Left ventricle myocardium inferior (tissue), 1 donor: ENCODE measurements around the gene TSKU. TPM values are rescaled to one million over a fixed set of nuclear protein-coding genes. Genes with fewer than 3 reads are reported as not detected.

Experiments used
- DNase-seq: peaks from one replicate; pipeline ENCODE4 v3.0.0-alpha.2; 2020
- H3K27ac ChIP-seq: fragments of 200-600 bp; replicated peaks from 2 replicates; pipeline ENCODE4 v1.8.0; 2021
- H3K27me3 ChIP-seq: fragments of 200-600 bp; 2 replicates; pipeline ENCODE4 v1.8.0; 2021; ENCODE audit warnings: low read depth
- H3K36me3 ChIP-seq: fragments of 200-600 bp; 2 replicates; pipeline ENCODE4 v1.8.0; 2021
- H3K4me1 ChIP-seq: fragments of 200-600 bp; 2 replicates; pipeline ENCODE4 v1.8.0; 2021
- H3K4me3 ChIP-seq: fragments of 200-600 bp; 2 replicates; pipeline ENCODE4 v1.8.0; 2021; ENCODE audit warnings: mild to moderate bottlenecking, moderate library complexity
- H3K9me3 ChIP-seq: fragments of 200-600 bp; replicated peaks from 2 replicates; pipeline ENCODE4 v1.8.0; 2021
- intact Hi-C: fragments of 100-400 bp; cut with micrococcal nuclease; formaldehyde crosslinking; loops from one replicate; pipeline ENCODE4 v1.11.0; 2022
- total RNA-seq: library from RNA; stranded (reverse); fragmentation: NEBNext Ultra II Directional; extraction: Animal tissue kit (Norgen Biotek cat#: 25700); gene quantifications from one replicate; pipeline ENCODE4 v1.2.1, GENCODE V29; 2021
- TF ChIP-seq, protein P1 (sequence below): fragments of 200-600 bp; IDR thresholded peaks from 2 replicates; pipeline ENCODE4 v1.8.0; 2021; ENCODE audit warnings: antibody characterized with exemption, mild to moderate bottlenecking, borderline replicate concordance
- donor health status: DM: no; HTN: yes; CAD: no; lungs with severe emphysema.

The TSKU gene
- total RNA-seq, 1 donor from 2014 or later, result 12.1 TPM

DNA sequence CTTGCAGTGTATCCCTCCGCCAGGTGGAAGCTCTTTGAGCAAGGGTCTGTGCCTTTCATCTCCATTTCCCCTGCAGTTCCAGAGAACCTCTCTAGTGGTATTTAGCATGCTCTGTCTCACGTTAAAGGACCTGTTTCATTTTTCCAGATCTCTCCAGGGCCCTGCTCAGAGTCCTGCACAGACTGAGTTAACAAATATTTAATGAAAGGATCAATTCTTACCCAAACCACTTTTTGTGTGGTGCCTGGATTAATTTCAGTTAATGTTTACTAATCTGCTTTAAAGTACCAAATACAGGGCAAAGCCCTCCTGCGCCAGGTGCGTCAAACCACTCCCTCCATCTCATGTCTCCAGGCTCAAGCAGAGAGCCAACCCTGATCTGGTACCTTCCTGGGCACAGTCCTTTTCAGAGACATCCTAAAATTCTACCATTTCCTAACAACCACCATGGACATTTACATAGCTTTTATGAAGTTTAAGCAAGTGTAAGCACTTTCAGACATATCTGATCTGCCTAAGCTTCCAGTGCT is 58.8 kb downstream of the TSKU start:
- Histone ChIP-seq H3K36me3 (no peaks in the 10 kb centered on the region), H3K27ac (no peak overlapping the region), H3K4me1 (peaks cover 24% of the 10 kb centered on the region), H3K27me3 (no peaks in the 10 kb centered on the region), H3K4me3 (no peak overlapping the region), H3K9me3 (no peaks in the 10 kb centered on the region)
- DNase-seq, result no peak
- TF ChIP-seq, protein P1, sequence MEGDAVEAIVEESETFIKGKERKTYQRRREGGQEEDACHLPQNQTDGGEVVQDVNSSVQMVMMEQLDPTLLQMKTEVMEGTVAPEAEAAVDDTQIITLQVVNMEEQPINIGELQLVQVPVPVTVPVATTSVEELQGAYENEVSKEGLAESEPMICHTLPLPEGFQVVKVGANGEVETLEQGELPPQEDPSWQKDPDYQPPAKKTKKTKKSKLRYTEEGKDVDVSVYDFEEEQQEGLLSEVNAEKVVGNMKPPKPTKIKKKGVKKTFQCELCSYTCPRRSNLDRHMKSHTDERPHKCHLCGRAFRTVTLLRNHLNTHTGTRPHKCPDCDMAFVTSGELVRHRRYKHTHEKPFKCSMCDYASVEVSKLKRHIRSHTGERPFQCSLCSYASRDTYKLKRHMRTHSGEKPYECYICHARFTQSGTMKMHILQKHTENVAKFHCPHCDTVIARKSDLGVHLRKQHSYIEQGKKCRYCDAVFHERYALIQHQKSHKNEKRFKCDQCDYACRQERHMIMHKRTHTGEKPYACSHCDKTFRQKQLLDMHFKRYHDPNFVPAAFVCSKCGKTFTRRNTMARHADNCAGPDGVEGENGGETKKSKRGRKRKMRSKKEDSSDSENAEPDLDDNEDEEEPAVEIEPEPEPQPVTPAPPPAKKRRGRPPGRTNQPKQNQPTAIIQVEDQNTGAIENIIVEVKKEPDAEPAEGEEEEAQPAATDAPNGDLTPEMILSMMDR, result no peak
- intact Hi-C loops, result no loop called here

DNA sequence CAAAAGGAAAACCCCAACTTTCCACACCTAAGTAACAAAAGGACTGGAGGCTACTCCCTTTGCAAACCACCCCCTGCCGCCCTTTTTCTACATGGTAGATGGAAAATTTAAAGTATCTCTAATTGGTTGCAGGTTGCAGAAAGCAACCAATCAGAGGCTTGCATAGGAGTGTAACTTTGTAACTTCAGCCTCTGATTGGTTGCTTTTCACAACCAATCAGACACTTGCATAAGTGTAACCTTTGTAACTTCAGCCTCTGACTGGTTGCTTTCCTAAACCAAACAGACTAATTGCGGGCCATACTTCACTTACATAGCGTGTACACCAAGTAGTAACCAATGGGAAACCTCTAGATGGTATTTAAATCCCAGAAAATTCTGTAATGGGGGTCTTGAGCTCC is 60.8 kb downstream of the TSKU start:
- no peaks in the 10 kb centered on the region for H3K9me3 ChIP-seq
- TF ChIP-seq, protein P1, result no peak
- intact Hi-C loops, result no loop called here
- H3K27ac ChIP-seq, result no peak overlapping the region
- no peaks in the 10 kb centered on the region for H3K36me3 ChIP-seq
- DNase-seq, result no peak
- H3K4me1 ChIP-seq, result peaks cover 11% of the 10 kb centered on the region
- no peaks in the 10 kb centered on the region for H3K27me3 ChIP-seq
- no peak overlapping the region for H3K4me3 ChIP-seq

DNA sequence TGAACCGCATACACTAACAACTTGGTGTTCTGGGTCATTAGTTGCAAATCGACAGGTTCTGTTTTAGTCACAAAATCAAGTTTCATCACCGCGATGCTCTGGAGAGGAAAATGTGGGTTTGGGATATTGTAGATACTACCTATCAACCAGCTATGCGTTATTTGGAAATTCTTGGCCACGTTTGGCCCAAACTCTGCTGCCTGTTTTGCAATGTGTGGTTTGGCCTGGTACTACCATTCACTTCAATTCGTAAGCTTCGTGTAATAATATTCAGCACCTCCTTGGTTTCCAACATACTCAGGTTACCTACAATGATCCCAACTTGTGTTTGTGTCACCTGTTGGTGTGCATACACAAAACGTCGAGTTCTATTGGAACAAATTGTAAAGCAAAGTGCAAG is 61.4 kb downstream of the TSKU start:
- no peak overlapping the region for H3K27ac ChIP-seq
- H3K4me1 ChIP-seq, result peaks cover 6% of the 10 kb centered on the region
- no peak for DNase-seq
- intact Hi-C loops, result no loop called here
- no peaks in the 10 kb centered on the region for H3K36me3 ChIP-seq
- TF ChIP-seq, protein P1, result no peak
- no peaks in the 10 kb centered on the region for H3K27me3 ChIP-seq
- no peak overlapping the region for H3K4me3 ChIP-seq
- no peaks in the 10 kb centered on the region for H3K9me3 ChIP-seq

DNA sequence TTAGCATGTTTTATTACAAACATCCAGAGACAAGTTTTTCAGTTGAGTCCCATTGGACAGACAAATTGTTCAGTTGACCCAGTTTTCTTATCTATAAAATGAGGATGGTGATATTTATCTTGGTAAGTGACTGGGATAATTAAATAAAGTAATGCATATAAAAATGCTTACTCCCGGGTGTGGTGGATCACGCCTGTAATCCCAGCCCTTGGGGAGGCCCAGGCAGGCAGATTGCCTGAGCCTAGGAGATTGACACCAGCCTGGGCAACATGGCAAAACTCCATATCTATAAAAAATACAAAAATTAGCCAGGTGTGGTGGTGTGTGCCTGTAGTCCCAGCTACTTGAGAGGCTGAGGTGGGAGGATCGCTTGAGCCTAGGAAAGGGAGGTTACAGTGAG is 61.9 kb downstream of the TSKU start:
- Histone ChIP-seq H3K9me3 (no peaks in the 10 kb centered on the region), H3K4me3 (no peak overlapping the region), H3K4me1 (peaks cover 6% of the 10 kb centered on the region), H3K27ac (no peak overlapping the region), H3K36me3 (no peaks in the 10 kb centered on the region), H3K27me3 (no peaks in the 10 kb centered on the region)
- TF ChIP-seq, protein P1, result no peak
- intact Hi-C loops, result no loop called here
- no peak for DNase-seq

DNA sequence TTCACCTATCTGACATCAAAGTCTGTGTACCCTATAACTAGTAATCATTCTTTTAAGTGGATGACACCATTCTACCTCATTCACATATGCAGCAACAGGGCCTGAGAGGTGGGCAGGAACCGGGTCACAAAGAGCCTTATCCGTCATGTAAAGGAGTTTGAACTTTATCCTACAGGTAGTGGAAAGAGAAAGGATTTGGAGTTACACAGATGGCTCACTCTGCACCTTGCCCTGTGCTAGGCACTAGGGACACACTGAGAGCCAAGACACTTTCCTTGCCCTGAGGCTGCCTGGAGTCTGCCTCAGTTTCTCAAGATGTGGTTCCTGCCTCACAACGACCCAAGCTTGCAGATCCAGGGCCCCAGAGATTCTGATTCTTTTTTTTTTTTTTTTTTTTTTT is 63.3 kb downstream of the TSKU start:
- Histone ChIP-seq H3K4me1 (peaks cover 17% of the 10 kb centered on the region), H3K27me3 (no peaks in the 10 kb centered on the region), H3K27ac (no peak overlapping the region), H3K4me3 (no peak overlapping the region), H3K36me3 (no peaks in the 10 kb centered on the region), H3K9me3 (no peaks in the 10 kb centered on the region)
- DNase-seq, result no peak
- intact Hi-C loops, result no loop called here
- TF ChIP-seq, protein P1, result no peak

Other genes starting within 250 kb of the TSKU start
- 35.1 TPM for gene LRRC32, start 112.6 kb upstream of the TSKU start, total RNA-seq
- gene ACER3, start 77.6 kb downstream of the TSKU start, total RNA-seq, result 8.5 TPM